DOHH2 (cell line): ENCODE results near the gene GMPS.

Source experiments
- H3F3A ChIP-seq: fragments of 200-600 bp; sonication (generic), shearing (Covaris generic); 2 replicates; pipeline ENCODE4 v1.6.0; 2016; ENCODE audit warnings: antibody characterized with exemption, mild to moderate bottlenecking; ENCODE audit not compliant: control insufficient read depth, insufficient read depth
- H3K27ac ChIP-seq: fragments of 200-600 bp; sonication (generic); 2 replicates; pipeline ENCODE4 v1.5.1; 2014; ENCODE audit warnings: low read depth, mild to moderate bottlenecking, low read length, moderate library complexity
- H3K27me3 ChIP-seq: fragments of 200-600 bp; sonication (generic); 2 replicates; pipeline ENCODE4 v1.6.1; 2014; ENCODE audit warnings: mild to moderate bottlenecking, low read length, mixed read lengths; ENCODE audit not compliant: control insufficient read depth
- H3K36me3 ChIP-seq: fragments of 200-600 bp; sonication (generic); 2 replicates; pipeline ENCODE4 v1.6.1; 2014; ENCODE audit warnings: mild to moderate bottlenecking, low read length, moderate library complexity, mixed read lengths; ENCODE audit not compliant: control insufficient read depth
- H3K4me1 ChIP-seq: fragments of 200-600 bp; sonication (generic); 2 replicates; pipeline ENCODE4 v1.6.1; 2014; ENCODE audit warnings: mild to moderate bottlenecking, low read length, mixed read lengths; ENCODE audit not compliant: control insufficient read depth
- H3K4me2 ChIP-seq: fragments of 200-600 bp; sonication (generic); 2 replicates; pipeline ENCODE4 v1.6.0; 2014; ENCODE audit warnings: mild to moderate bottlenecking, low read length, moderate library complexity
- H3K4me3 ChIP-seq: fragments of 200-600 bp; sonication (generic); 2 replicates; pipeline ENCODE4 v1.5.1; 2014; ENCODE audit warnings: mild to moderate bottlenecking, low read length, mixed read lengths
- H3K79me2 ChIP-seq: fragments of 200-600 bp; sonication (generic); 2 replicates; pipeline ENCODE4 v1.6.1; 2014; ENCODE audit warnings: mild to moderate bottlenecking, low read length, mixed read lengths; ENCODE audit not compliant: control insufficient read depth
- H3K9me2 ChIP-seq: fragments of 200-600 bp; sonication (generic); replicated peaks from 2 replicates; pipeline ENCODE4 v1.6.1; 2014; ENCODE audit warnings: mild to moderate bottlenecking, low read length, mixed read lengths; ENCODE audit not compliant: control insufficient read depth
- H3K9me3 ChIP-seq: fragments of 200-600 bp; sonication (generic); 2 replicates; pipeline ENCODE4 v1.6.1; 2014; ENCODE audit warnings: antibody characterized with exemption, low read length, mixed read lengths; ENCODE audit not compliant: control insufficient read depth, insufficient read depth
- H4K20me1 ChIP-seq: fragments of 200-600 bp; sonication (generic); 2 replicates; pipeline ENCODE4 v1.6.0; 2014; ENCODE audit warnings: low read depth, mild to moderate bottlenecking, antibody characterized with exemption, low read length, moderate library complexity; ENCODE audit not compliant: control insufficient read depth, insufficient read depth
- EZH2phosphoT487 ChIP-seq: fragments of 200-600 bp; sonication (generic); IDR thresholded peaks from 2 replicates; pipeline ENCODE4 v1.6.1; 2017; ENCODE audit warnings: borderline replicate concordance, mild to moderate bottlenecking, antibody characterized with exemption, low read length, moderate library complexity, mixed read lengths
- TF ChIP-seq, protein P1 (sequence below): fragments of 200-600 bp; sonication (generic); IDR thresholded peaks from one replicate; pipeline ENCODE4 v1.5.1; 2014; ENCODE audit warnings: antibody characterized with exemption, mild to moderate bottlenecking, low read depth, low read length; ENCODE audit not compliant: poor library complexity, severe bottlenecking

GMPS gene

GRCh38 chr3:155981669-155982068 is 111.2 kb downstream of the GMPS start:
- TF ChIP-seq, protein P1, sequence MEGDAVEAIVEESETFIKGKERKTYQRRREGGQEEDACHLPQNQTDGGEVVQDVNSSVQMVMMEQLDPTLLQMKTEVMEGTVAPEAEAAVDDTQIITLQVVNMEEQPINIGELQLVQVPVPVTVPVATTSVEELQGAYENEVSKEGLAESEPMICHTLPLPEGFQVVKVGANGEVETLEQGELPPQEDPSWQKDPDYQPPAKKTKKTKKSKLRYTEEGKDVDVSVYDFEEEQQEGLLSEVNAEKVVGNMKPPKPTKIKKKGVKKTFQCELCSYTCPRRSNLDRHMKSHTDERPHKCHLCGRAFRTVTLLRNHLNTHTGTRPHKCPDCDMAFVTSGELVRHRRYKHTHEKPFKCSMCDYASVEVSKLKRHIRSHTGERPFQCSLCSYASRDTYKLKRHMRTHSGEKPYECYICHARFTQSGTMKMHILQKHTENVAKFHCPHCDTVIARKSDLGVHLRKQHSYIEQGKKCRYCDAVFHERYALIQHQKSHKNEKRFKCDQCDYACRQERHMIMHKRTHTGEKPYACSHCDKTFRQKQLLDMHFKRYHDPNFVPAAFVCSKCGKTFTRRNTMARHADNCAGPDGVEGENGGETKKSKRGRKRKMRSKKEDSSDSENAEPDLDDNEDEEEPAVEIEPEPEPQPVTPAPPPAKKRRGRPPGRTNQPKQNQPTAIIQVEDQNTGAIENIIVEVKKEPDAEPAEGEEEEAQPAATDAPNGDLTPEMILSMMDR, result no peak
- TF ChIP-seq EZH2phosphoT487, result no peak
- no peaks in the 10 kb centered on the region for H4K20me1 ChIP-seq
- no peak overlapping the region for H3K27ac ChIP-seq
- H3K4me1 ChIP-seq, result no peaks in the 10 kb centered on the region
- H3K9me2 ChIP-seq, result no peaks in the 10 kb centered on the region
- H3K4me2 ChIP-seq, result no peak overlapping the region
- no peaks in the 10 kb centered on the region for H3F3A ChIP-seq
- no peaks in the 10 kb centered on the region for H3K36me3 ChIP-seq
- no peaks in the 10 kb centered on the region for H3K79me2 ChIP-seq
- no peaks in the 10 kb centered on the region for H3K27me3 ChIP-seq
- H3K9me3 ChIP-seq, result no peaks in the 10 kb centered on the region
- H3K4me3 ChIP-seq, result no peak overlapping the region

GRCh38 chr3:155983834-155984474 is 113.5 kb downstream of the GMPS start:
- Histone ChIP-seq H3K9me2 (no peaks in the 10 kb centered on the region), H3F3A (no peaks in the 10 kb centered on the region), H3K4me2 (no peak overlapping the region), H3K27me3 (no peaks in the 10 kb centered on the region; the same call in 1 of the 2 replicates), H3K4me1 (no peaks in the 10 kb centered on the region), H3K27ac (no peak overlapping the region), H3K9me3 (no peaks in the 10 kb centered on the region), H3K4me3 (no peak overlapping the region), H3K36me3 (no peaks in the 10 kb centered on the region), H3K79me2 (no peaks in the 10 kb centered on the region), H4K20me1 (no peaks in the 10 kb centered on the region)
- TF ChIP-seq, protein P1, result no peak
- no peak for TF ChIP-seq EZH2phosphoT487

DNA sequence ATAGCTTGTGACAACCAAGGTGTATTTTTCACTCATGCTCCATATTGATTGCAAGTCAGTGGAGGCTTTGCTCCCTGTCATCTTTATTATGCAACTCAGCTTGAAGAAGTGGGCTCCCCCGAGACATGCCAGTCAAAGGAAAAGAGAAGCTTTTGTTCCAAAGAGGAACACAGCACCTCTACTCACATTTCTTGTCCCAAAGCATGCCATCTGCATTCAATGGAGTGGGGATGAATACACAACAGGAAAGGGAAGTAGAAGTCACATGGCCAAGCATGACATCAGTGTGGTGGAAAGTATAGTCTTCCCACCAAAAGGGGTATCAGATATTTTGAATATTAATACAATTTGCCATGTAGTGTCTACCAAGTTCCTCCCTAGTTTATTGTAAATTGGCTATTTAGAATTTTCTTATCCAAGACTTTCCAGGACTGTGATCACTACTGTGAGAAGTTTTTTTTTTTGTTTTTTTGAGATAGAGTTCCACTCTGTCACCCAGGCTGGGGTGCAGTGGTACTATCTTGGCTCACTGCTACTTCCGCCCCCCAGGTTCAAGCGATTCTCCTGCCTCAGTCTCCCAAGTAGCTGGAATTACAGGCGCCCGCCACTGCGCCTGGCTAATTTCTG is 114.5 kb downstream of the GMPS start:
- Histone ChIP-seq H3K4me3 (no peak overlapping the region), H3K9me2 (no peaks in the 10 kb centered on the region), H3K9me3 (no peaks in the 10 kb centered on the region), H3K4me1 (no peaks in the 10 kb centered on the region), H3K27me3 (no peaks in the 10 kb centered on the region; the same call in 1 of the 2 replicates), H3F3A (no peaks in the 10 kb centered on the region), H3K36me3 (no peaks in the 10 kb centered on the region), H3K79me2 (no peaks in the 10 kb centered on the region), H3K27ac (no peak overlapping the region), H3K4me2 (no peak overlapping the region), H4K20me1 (no peaks in the 10 kb centered on the region)
- TF ChIP-seq, protein P1, result no peak
- no peak for TF ChIP-seq EZH2phosphoT487
